Activated CD4-positive, alpha-beta T cell treated with anti-CD3 and anti-CD28 coated beads for 36 hours (primary cell): ENCODE data around the gene PRRC2A. TPM values are rescaled to one million over a fixed set of nuclear protein-coding genes. Genes with fewer than 3 reads are reported as not detected.

Experiments used
- ATAC-seq: fragments of 200-7000 bp; cut with Tn5 transposase; one replicate; pipeline ENCODE4 v1.10.0; 2021; ENCODE audit warnings: mild to moderate bottlenecking, moderate library complexity
- CTCF ChIA-PET: fragments of 350-600 bp; sonication (Branson Sonifier 250); formaldehyde crosslinking; loops from one replicate; lab custom pipeline; 2021; ENCODE audit warnings: antibody characterized with exemption; lab: Charles Lee
- POLR2A ChIA-PET: fragments of 350-600 bp; sonication (Branson Sonifier 250); formaldehyde crosslinking; loops from one replicate; lab custom pipeline; 2021; ENCODE audit warnings: antibody characterized with exemption, inconsistent platforms; lab: Charles Lee
- DNase-seq: peaks from one replicate; pipeline ENCODE4 v3.0.0-alpha.2; 2020
- H3K27ac Mint-ChIP-seq: one replicate; pipeline ENCODE4 v1.8.0; 2021; ENCODE audit warnings: mixed read lengths
- H3K27me3 Mint-ChIP-seq: one replicate; pipeline ENCODE4 v1.8.0; 2021; ENCODE audit warnings: mixed read lengths
- H3K36me3 Mint-ChIP-seq: one replicate; pipeline ENCODE4 v1.8.0; 2021; ENCODE audit warnings: low read depth, mixed read lengths
- H3K4me1 Mint-ChIP-seq: one replicate; pipeline ENCODE4 v1.8.0; 2021; ENCODE audit warnings: mixed read lengths
- H3K4me3 Mint-ChIP-seq: one replicate; pipeline ENCODE4 v1.8.0; 2021; ENCODE audit warnings: mild to moderate bottlenecking, moderate library complexity, mixed read lengths
- H3K9me3 Mint-ChIP-seq: one replicate; pipeline ENCODE4 v1.8.0; 2021; ENCODE audit warnings: low read depth, mixed read lengths
- intact Hi-C, 2 experiments: fragments of 100-400 bp; cut with DNase I in 1 of 2; cut with micrococcal nuclease in 1 of 2; formaldehyde crosslinking; loops; one replicate each; pipeline versions ENCODE4 v1.14.2 to v1.15.1; 2022 to 2024; cut with DNase I, micrococcal nuclease
- total RNA-seq, 2 experiments: library from RNA; stranded (reverse); gene quantifications; one replicate each; pipeline ENCODE4 v1.2.3, GENCODE V29; 2021

PRRC2A gene
- total RNA-seq, 2 experiments from 2014 or later = 255 to 280 TPM

DNA sequence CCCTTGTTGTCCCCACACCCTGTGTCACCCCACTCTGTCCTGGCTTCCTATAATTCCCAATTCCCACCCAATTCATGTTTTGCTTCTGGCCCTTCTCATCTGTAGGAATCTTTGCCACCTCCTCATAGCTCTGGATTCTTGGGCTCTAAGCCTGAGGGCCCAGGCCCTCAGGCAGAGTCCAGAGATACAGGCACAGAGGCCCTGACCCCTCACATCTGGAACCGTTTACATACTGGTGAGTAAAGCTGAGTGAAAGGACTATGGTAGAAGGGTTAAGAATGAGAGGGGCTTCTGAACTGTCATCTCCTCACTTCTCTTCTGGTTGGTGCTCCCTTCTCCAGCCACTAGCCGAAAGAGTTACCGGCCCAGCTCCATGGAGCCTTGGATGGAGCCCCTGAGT lies 13.6 kb downstream of the PRRC2A start:
- H3K9me3 Mint-ChIP-seq = no peaks in the 10 kb centered on the region
- no peak for ATAC-seq
- peaks cover 78% of the 10 kb centered on the region for H3K36me3 Mint-ChIP-seq
- H3K4me1 Mint-ChIP-seq = no peaks in the 10 kb centered on the region
- no peak for DNase-seq
- CTCF ChIA-PET = interaction anchor here (0.8 kb wide), 1 partner anchor 242 kb away, joined by 3 read pairs; no protein-coding TSS in a partner anchor
- no peak overlapping the region for H3K4me3 Mint-ChIP-seq
- H3K27ac Mint-ChIP-seq = peak overlapping the region; percentile 56
- POLR2A ChIA-PET = interaction anchor here (1.4 to 1.5 kb wide), 2 partner anchors 8 to 11 kb away, joined by 3 to 7 read pairs; no protein-coding TSS in a partner anchor
- H3K27me3 Mint-ChIP-seq = no peaks in the 10 kb centered on the region
- intact Hi-C loops = no loop called here

DNA sequence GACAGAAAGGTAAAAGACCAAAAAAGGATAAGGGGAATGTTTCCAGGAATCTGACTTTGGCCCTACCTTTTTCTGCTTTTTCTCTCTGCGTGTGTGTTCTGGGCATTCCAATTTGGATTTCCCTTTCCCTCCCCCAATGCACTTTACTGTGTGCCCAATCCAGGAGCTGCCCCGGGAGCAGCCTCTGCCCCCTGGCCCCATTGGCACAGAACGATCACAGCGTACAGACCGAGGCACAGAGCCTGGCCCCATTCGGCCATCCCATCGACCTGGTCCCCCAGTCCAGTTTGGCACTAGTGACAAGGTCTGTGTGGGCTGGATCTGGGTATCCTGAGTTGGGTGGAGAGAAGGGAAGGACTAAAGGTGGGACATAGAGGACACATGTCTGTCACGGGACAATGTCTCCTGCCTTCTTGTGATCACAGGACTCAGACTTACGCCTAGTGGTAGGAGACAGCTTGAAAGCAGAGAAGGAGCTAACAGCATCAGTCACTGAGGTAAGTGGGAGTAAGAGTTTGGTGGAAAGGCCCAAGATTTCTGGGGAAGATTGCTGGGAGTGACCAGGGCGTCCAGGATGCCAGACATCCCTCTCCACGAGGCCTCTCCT lies 14.6 kb downstream of the PRRC2A start:
- CTCF ChIA-PET = no interaction called here

DNA sequence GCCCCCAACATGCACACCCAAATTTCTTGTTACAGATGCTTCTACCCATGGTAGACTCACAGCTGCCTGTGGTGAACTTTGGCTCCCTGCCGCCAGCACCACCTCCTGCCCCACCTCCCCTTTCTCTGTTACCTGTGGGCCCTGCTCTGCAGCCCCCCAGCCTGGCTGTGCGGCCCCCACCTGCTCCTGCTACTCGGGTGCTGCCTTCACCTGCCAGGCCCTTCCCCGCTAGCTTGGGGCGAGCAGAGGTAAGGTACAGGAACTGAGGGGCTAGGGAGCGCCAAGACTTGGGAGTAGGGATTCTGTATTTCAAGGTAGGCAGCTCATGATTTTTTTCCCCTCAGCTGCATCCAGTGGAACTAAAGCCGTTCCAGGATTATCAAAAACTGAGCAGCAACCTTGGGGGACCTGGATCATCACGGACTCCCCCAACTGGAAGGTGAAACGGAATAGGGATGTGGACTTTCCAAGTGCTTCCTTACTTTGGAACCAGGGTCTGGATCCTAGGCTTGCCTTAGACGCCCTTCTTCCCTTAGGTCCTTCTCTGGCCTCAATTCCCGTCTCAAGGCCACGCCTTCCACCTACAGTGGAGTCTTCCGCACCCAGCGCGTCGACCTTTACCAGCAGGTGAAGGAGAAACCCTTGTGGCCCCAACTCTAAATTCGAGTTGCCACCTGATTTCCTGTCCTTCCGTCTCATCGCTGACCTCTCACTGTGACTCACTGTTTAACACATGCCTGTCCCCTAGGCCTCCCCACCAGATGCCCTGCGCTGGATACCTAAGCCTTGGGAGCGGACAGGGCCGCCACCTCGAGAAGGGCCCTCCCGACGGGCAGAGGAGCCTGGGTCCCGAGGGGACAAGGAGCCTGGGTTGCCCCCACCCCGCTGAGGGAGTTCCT lies 16.4 kb downstream of the PRRC2A start:
- H3K9me3 Mint-ChIP-seq = no peaks in the 10 kb centered on the region
- no peaks in the 10 kb centered on the region for H3K27me3 Mint-ChIP-seq
- CTCF ChIA-PET = no interaction called here
- no peak overlapping the region for H3K4me3 Mint-ChIP-seq
- H3K27ac Mint-ChIP-seq = peak overlapping the region; percentile 61
- intact Hi-C loops = no loop called here
- H3K36me3 Mint-ChIP-seq = peaks cover 68% of the 10 kb centered on the region
- POLR2A ChIA-PET = interaction anchor here (0.6 to 3.6 kb wide), 4 partner anchors 9 to 101 kb away, joined by 3 to 29 read pairs (median 8); no protein-coding TSS in a partner anchor
- peaks cover 7% of the 10 kb centered on the region for H3K4me1 Mint-ChIP-seq
- DNase-seq (no peak), ATAC-seq (no peak)

More for the DNA sequence above, 14.6 kb downstream of the PRRC2A start:
- DNase-seq (no peak), ATAC-seq (no peak)
- POLR2A ChIA-PET = interaction anchor here (0.7 to 1.5 kb wide), 5 partner anchors 8 to 12 kb away, joined by 3 to 7 read pairs (median 3); no protein-coding TSS in a partner anchor
- H3K4me3 Mint-ChIP-seq = no peak overlapping the region
- peaks cover 74% of the 10 kb centered on the region for H3K36me3 Mint-ChIP-seq
- peak overlapping the region; percentile 17 for H3K27ac Mint-ChIP-seq
- H3K4me1 Mint-ChIP-seq = peaks cover 7% of the 10 kb centered on the region
- intact Hi-C loops = no loop called here
- H3K27me3 Mint-ChIP-seq = no peaks in the 10 kb centered on the region
- no peaks in the 10 kb centered on the region for H3K9me3 Mint-ChIP-seq

GRCh38 chr6:31639043-31639442 lies 18.5 kb downstream of the PRRC2A start:
- POLR2A ChIA-PET = interaction anchor here (1.3 to 3.6 kb wide), 3 partner anchors 11 to 97 kb away, joined by 4 to 29 read pairs (median 11); partner anchors contain the start of gene DDX39B
- peaks cover 51% of the 10 kb centered on the region for H3K36me3 Mint-ChIP-seq
- no peak overlapping the region for H3K4me3 Mint-ChIP-seq
- H3K27ac Mint-ChIP-seq = peak overlapping the region; percentile 86
- DNase-seq (no peak), ATAC-seq (peak; percentile 9)
- no peaks in the 10 kb centered on the region for H3K27me3 Mint-ChIP-seq
- CTCF ChIA-PET = interaction anchor here (0.6 to 2.8 kb wide), 7 partner anchors 13 to 1723 kb away, joined by 3 to 8 read pairs (median 3); no protein-coding TSS in a partner anchor
- H3K4me1 Mint-ChIP-seq = peaks cover 7% of the 10 kb centered on the region
- no peaks in the 10 kb centered on the region for H3K9me3 Mint-ChIP-seq
- intact Hi-C loops = no loop called here

- no peaks in the 10 kb centered on the region for H3K9me3 Mint-ChIP-seq
- intact Hi-C loops = no loop called here
- ChIA-PET POLR2A (interaction anchor here (1.3 to 3.6 kb wide), 3 partner anchors 11 to 98 kb away, joined by 4 to 29 read pairs (median 11); partner anchors contain the start of gene DDX39B), CTCF (interaction anchor here (0.6 to 2.8 kb wide), 6 partner anchors 11 to 1722 kb away, joined by 3 to 8 read pairs (median 3); no protein-coding TSS in a partner anchor)
- H3K27me3 Mint-ChIP-seq = no peaks in the 10 kb centered on the region
- peaks cover 52% of the 10 kb centered on the region for H3K36me3 Mint-ChIP-seq
- DNase-seq (peak; percentile 61), ATAC-seq (peak; percentile 46)
- H3K27ac Mint-ChIP-seq = peak overlapping the region; percentile 86
- H3K4me1 Mint-ChIP-seq = peaks cover 7% of the 10 kb centered on the region
- H3K4me3 Mint-ChIP-seq = no peak overlapping the region
Observed at GRCh38 chr6:31639449-31639861, 18.9 kb downstream of the PRRC2A start.

DNA sequence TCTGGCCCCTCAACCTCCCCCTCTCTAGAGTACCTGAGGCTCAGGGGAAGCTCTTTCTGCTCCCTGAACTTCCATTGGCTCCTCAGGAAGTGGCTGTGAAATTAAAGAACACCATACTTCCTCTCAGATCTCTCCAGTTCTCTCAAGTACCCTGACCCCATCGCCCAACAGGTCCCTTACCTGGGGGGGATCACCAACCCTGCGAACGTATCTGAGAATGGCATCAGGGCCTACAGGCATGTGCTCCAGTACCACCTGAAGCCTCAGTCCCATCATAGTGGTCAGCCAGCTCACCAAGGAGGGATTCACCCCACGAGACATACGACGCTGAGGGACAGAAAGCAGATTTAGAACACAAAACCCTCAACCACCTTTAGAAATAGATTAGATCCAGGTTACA lies 20.1 kb downstream of the PRRC2A start:
- H3K27ac Mint-ChIP-seq = peak overlapping the region; percentile 86
- no peak for ATAC-seq
- peaks cover 52% of the 10 kb centered on the region for H3K36me3 Mint-ChIP-seq
- no peak overlapping the region for H3K4me3 Mint-ChIP-seq
- H3K9me3 Mint-ChIP-seq = no peaks in the 10 kb centered on the region
- H3K27me3 Mint-ChIP-seq = no peaks in the 10 kb centered on the region
- DNase-seq = no peak
- intact Hi-C loops = no loop called here
- ChIA-PET POLR2A (interaction anchor here (3.6 kb wide), 1 partner anchor 13 kb away, joined by 29 read pairs; no protein-coding TSS in a partner anchor), CTCF (interaction anchor here (0.5 to 0.7 kb wide), 2 partner anchors 11 to 606 kb away, joined by 3 read pairs; no protein-coding TSS in a partner anchor)
- H3K4me1 Mint-ChIP-seq = peaks cover 7% of the 10 kb centered on the region

DNA sequence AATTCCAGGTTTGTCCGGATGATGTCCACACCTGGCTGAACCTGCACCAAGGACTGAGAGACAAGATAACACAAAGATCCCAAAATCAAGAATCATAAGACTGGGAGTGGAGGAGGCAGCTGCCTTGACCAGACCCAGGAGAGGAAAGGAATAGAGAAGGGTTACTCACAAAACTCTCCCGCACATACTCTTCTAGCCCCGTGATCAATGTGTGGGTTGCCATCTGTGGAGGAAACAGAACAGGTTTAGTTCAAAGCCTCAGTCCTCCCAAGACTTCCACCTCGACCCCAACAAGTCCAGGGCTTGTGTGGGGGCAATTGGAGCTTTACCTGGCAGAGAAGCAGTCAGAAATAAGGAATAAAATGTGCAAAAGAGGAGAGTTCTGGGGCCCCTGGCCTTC lies 20.9 kb downstream of the PRRC2A start:
- POLR2A ChIA-PET = no interaction called here
- DNase-seq (no peak), ATAC-seq (no peak)
- peaks cover 48% of the 10 kb centered on the region for H3K36me3 Mint-ChIP-seq
- H3K9me3 Mint-ChIP-seq = no peaks in the 10 kb centered on the region
- no peak overlapping the region for H3K27ac Mint-ChIP-seq
- intact Hi-C loops = no loop called here
- no peak overlapping the region for H3K4me3 Mint-ChIP-seq
- H3K27me3 Mint-ChIP-seq = no peaks in the 10 kb centered on the region
- H3K4me1 Mint-ChIP-seq = peaks cover 7% of the 10 kb centered on the region
- CTCF ChIA-PET = no interaction called here

DNA sequence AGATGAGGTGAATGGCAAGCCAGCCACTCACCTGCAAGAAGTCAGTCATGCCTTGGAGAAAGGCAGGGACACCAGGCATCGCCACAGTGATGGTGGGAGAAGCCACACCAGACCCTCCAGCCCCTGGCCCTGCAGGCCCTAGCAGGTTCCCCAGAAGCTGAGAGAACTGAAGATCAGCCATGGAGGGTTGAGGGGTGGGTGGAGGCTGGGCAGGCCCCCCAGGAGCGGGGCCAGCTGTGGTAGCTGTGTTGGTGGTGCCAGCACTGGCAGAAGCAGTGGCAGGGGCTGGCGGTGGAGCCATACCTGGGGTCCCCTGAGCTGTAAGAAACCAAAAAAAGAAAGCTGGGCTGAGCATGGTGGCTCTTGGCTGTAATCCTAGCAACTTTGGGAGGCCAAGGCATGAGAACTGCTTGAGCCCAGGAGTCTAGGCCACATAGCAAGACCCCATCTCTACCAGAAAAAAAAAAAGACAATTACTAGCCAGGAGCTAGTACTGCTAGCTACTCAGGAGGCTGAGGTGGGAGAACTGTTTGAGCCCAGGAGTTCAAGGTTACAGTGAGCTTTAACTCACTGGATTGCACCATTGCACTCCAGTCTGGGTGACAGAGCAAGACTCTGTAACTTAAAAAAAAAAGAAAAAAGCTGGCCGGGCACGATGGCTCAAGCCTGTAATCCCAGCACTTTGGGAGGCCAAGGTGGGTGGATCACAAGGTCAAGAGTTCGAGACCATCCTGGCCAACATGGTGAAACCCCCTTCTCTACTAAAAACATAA lies 22.5 kb downstream of the PRRC2A start:
- H3K27me3 Mint-ChIP-seq = no peaks in the 10 kb centered on the region
- ChIA-PET POLR2A (interaction anchor here (0.5 to 0.7 kb wide), 3 partner anchors 11 to 449 kb away, joined by 3 to 10 read pairs (median 3); no protein-coding TSS in a partner anchor), CTCF (interaction anchor here (1.0 kb wide), 1 partner anchor 18 kb away, joined by 3 read pairs; no protein-coding TSS in a partner anchor)
- no peak overlapping the region for H3K27ac Mint-ChIP-seq
- H3K4me1 Mint-ChIP-seq = peaks cover 7% of the 10 kb centered on the region
- ATAC-seq (no peak), DNase-seq (no peak)
- no peak overlapping the region for H3K4me3 Mint-ChIP-seq
- no peaks in the 10 kb centered on the region for H3K9me3 Mint-ChIP-seq
- intact Hi-C loops = no loop called here
- peaks cover 45% of the 10 kb centered on the region for H3K36me3 Mint-ChIP-seq

- ATAC-seq = no peak
- H3K36me3 Mint-ChIP-seq = peaks cover 50% of the 10 kb centered on the region
- intact Hi-C loops = no loop called here
- H3K4me3 Mint-ChIP-seq = no peak overlapping the region
- H3K27me3 Mint-ChIP-seq = no peaks in the 10 kb centered on the region
- ChIA-PET CTCF (interaction anchor here (0.7 kb wide), 1 partner anchor 126 kb away, joined by 3 read pairs; no protein-coding TSS in a partner anchor), POLR2A (interaction anchor here (0.5 to 0.7 kb wide), 3 partner anchors 10 to 448 kb away, joined by 3 to 10 read pairs (median 3); no protein-coding TSS in a partner anchor)
- no peaks in the 10 kb centered on the region for H3K9me3 Mint-ChIP-seq
- H3K4me1 Mint-ChIP-seq = peaks cover 7% of the 10 kb centered on the region
- H3K27ac Mint-ChIP-seq = no peak overlapping the region
- DNase-seq = no peak
Observed at GRCh38 chr6:31643818-31644454, 23.4 kb downstream of the PRRC2A start.

- Mint-ChIP-seq H3K4me1 (peaks cover 7% of the 10 kb centered on the region), H3K4me3 (no peak overlapping the region), H3K27me3 (no peaks in the 10 kb centered on the region), H3K9me3 (no peaks in the 10 kb centered on the region), H3K36me3 (peaks cover 52% of the 10 kb centered on the region), H3K27ac (peak overlapping the region; percentile 1)
- ATAC-seq (no peak), DNase-seq (no peak)
- ChIA-PET POLR2A (no interaction called here), CTCF (no interaction called here)
- intact Hi-C loops = no loop called here
Observed at GRCh38 chr6:31645325-31645724, 24.8 kb downstream of the PRRC2A start.
